Measurements from ENCODE around the gene TMEM86A.

TMEM86A gene

DNA sequence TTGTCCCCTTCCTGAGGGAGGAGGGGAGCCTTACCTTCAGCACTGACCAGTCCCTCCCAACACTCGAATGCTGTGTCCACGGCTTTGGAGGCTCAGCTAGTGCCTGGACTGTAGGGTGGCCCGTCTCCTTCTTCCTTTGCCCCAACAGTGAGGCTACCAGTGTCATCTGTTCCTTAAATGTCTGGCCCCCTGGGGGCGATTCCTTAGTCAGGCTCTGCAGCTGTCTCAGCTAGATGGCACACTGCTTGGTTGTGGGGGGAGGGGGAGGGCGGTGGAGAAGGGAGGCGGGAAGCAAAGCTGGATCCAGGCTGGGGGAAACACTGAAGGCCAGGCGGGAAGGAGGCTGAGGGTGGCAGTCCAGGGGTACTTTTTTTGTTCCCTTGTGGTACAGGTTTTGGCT lies 27.5 kb downstream of the TMEM86A start, which contains the start of gene IGSF22:
IGSF22 (minus strand) TSS at position 149 of the 400 bp plus-strand sequence. CDS start 1,952 bp downstream, outside the sequence.
- DNase-seq (ENCODE audit: low spot score) = no peak

DNA sequence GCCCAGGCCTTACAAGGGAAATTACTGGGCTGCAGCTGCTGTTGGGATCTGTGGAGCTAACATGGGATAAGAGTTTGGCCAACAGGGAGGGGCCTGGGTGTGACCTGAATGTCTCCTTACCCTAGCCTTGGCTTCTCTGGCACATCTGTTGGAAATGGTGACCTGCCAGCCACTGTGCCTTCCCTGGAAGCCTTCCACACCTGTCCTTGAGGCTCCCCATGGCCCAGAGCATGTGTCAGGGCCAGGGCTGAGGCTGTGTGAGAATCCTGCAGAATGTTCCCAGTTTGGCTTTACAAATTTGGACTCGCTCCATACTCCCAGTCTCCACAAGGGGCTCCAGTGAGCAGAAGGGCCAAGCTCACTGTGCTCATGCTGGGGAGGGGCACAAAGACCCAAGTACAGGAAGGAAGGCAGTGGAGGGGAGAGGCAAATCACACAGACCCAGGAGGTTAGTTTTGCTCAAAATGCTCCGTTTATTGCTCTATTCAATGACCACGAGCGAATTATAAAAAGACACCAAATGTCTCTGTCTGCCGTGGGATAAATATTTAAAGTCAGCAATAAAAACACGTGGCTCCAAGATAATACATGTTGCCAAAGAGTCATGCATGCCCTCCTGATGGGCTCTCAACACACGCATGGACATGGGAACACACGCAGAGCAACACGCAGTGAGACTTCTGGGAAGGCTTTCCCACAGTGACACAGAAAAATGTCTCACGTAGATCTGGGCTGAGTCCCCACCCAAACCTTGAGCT lies 29.1 kb downstream of the TMEM86A start:
- peak; percentile 62 for DNase-seq (ENCODE audit: low spot score)

DNA sequence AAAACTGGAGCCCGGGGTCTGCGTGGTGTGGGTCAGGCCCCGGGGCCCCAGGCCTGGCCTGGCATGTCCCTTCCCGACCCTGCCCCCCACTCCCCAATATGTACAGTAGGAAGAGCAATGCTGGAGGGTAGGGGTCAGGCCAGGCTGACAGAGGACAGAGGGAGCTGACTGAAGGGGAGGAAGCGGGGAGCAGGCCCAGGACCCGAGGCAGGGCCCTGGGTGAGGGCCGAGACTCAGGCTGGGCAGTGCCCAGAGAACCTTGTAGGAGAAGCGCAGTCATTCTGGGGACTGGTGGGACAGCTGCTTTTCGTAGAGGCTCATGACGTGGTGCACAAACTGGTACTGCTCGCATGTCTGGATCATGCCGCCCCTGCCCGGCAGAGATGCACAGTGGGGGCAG lies 30.1 kb downstream of the TMEM86A start:
- no peak for DNase-seq (ENCODE audit: low spot score)

DNA sequence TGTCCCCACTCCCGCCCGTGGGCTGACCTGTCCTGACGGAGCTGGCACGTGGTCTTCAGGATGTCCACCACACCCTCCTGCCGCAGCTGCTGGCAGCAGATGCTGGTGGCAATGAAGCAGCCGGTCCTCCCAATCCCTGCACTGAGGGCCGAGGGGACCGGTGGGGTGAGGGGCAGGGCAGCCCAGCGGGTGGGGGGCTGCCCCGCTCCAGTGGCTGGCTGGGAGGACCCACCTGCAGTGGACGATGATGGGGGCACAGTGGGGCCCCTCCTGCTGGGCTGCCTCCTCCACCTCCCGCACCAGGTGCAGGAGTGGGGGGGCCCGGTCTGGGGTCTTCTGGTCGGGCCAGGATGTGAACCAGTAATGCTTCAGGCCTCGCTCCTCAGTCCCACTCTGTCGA lies 30.8 kb downstream of the TMEM86A start:
- no peak for DNase-seq (ENCODE audit: low spot score)

DNA sequence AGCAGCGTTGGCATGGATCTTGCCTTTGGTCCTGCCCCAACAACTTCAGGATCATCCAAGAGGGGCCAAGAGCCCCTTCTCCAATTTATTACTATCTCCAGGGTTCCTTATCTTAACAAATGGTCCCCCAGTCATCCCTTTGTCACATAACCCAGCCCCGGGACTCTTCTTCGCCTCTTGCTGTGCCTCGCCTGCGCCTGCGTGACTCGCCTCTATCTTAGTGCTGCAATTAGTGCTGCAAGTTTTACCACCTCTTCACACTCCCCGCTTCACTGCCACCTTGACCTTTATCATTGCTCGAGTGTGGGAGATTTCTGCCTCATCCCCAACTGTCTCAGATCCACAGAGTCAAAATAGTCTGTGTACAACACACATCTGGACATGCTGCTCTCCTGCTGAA lies 31.4 kb downstream of the TMEM86A start:
- DNase-seq (ENCODE audit: low spot score) = no peak

DNA sequence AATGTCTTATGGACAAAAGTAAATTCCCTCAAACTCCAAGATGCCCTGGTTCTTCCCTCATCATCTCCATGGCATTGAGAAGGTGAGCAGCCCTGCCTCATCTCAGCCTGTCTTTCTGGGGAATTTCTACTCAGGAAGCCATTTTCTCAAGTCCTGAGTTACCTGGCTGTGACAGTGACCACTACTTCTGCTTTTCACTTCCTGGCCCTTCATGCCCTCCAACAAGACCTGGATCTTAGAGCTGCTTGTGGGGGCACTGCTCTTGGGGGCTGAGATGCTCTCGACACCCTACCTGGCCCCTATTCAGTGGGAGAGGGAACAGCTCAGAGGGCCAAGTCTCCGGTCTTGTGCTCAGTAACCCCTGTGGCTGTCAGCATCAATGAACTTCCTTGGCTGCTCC lies 32.9 kb downstream of the TMEM86A start:
- no peak for DNase-seq (ENCODE audit: low spot score)

DNA sequence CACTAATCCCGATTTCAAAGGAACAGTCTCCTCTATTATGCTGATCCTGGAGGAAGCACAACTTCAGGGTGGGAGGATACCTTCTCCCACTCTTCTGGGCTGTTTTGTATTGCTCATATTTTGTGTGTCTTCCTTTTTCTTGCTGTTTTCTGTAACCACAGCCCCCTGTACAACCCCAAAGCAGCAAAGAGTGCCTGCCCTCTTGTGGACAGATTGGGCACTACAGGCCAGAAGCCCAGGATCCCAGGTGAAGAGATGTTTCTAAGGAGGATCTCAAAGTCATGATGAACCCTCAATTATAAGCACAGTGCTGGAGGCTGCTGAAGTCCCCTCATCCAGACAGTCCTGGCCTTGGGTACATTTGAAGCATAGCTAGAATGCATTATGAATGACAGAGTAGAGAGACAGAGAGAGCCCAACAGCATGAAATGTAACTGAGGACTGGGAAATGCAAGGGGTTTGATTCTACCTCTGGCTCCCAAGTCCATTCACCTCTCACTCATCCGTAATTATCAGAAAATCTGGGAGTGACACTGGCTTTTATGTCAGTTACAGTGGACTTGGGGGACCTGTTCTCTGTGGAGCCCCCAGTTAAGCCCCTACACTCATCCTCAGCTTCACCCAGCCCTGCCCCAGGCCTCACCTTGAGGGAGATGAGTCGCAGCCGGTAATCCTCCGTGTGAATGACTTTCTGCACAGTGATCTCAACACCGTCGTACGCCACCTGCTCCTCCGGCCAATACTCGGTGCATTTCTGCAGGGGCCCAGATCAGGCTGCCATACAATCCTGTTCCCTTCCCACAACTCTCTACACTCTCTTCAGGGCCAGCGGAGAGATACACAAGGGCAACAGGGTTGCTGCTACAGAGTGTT lies 33.6 kb downstream of the TMEM86A start:
- peak; percentile 74 for DNase-seq (ENCODE audit: low spot score)

DNA sequence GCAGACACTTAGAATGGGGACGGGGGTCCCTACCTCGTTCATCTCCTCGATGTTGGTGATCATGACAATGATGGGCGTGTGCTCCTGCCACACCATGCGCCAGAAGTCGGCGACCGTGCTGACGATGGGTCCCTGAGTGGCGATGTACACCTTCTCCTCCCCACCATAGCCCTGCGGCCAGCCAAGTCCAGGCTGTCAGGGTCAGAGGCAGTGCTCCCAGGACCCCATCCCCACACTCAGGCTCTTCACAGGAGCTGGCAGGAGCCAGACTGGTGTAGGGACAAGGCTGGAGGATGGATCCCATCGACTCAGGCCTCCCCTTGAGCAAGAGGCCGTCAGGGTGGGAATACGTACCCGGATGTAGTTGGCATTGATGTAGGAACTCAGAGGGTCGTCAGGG lies 34.6 kb downstream of the TMEM86A start:
- DNase-seq (ENCODE audit: low spot score) = no peak

DNA sequence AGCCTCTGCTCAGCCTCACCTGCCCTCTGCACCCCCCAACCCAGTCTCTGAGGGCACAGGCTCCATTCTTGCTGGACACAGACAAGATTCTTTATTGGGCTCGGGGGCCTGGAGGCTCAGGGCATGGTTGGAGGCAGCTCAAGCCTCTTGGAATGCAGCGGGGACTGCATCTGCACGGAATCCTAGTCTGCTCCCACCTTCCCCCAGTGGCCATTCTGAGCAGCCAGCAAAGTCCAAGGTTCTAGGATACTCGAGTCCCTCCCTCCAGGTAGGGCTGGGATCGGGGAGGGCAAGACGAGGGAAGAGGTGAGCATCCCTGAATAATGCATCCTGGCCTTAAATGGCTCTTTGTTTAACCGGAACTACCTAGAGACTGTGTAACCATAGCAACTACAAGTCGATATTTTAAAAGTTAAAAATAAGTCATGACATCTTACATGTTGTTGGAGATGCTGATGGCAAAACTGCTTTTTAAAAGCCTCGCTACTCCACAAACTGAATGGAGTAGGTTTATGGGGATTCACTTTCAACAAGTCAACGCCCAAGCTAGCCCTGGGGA lies 38.1 kb downstream of the TMEM86A start:
- peak; percentile 25 for DNase-seq (ENCODE audit: low spot score)

DNA sequence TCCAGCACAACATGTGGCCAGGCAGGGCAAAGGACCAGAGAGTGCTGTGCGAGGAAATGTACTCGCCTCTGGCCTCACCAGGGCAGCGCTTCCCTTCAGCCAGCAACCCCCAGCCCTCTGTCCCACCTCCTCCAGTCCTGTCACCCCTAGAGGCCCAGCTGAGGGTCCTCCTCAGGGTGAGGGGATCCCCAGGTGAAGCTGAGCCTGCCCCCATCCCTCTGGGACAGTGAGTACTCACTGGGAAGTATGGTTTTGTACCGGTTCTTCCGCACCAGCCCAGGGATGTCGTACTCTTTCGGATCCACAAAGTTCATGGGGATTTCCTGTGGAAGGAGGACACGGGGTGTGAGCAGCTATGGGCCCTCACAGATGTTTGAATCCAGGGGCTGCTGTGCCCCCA lies 39.1 kb downstream of the TMEM86A start:
- DNase-seq (ENCODE audit: low spot score) = no peak

DNA sequence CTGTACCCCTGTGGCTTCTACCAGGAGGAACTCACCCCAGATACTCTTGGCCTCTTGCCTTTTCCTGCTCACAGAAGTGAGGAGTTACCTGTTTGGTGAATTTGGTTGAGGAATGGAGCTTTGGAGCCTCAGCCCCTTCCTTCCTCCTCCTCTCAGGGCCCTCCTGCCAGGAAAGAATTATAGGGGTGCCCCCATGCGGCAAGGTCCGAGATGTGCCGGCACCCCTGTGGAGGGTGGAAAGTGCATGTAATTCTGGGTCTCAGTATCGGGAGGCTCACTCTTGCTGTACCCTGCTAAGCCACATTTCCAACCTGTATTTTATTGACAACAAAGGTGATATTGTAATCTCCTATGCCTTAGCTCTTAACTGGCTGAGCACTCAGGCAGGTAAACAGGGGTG lies 41.1 kb downstream of the TMEM86A start:
- DNase-seq (ENCODE audit: low spot score) = no peak

DNA sequence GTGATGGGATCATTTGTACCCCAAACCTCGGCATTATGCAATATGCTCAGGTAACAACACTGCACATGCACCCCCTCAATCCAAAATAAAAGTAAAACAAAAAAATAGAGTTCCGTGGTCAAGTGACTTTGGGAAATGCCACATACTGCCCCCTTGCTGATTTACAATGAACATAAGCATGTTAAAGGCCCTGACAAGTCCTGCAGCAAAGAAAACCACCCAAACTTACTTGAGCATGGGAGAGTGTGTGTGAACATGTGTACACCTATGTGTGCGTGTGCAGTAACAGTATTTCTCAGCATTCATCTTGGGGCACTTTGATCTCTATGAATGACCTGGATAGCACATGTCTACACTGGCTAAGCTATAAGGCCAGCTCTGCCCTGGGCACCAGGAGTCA lies 43.2 kb downstream of the TMEM86A start:
- no peak for DNase-seq (ENCODE audit: low spot score)

DNA sequence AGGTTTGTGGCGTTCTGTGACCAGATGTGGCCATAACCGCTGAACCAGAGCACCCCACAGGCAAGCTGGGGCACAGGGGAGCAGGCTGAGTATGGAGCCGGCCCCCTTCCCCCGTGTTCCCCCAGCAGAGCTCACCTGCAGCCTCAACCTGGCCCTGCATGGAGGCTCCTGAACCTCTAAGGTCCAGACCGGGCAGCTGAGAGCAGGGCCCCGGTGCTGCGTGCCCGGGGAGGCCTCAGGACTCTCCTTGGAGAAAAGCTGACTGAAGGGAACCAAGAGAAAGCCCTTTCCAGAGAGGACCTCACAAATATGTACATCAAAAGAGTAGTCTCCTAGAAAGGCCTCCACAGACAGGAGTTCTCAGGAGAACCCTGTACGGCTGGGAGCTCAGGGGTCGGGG lies 44.8 kb downstream of the TMEM86A start:
- DNase-seq (ENCODE audit: low spot score) = no peak

DNA sequence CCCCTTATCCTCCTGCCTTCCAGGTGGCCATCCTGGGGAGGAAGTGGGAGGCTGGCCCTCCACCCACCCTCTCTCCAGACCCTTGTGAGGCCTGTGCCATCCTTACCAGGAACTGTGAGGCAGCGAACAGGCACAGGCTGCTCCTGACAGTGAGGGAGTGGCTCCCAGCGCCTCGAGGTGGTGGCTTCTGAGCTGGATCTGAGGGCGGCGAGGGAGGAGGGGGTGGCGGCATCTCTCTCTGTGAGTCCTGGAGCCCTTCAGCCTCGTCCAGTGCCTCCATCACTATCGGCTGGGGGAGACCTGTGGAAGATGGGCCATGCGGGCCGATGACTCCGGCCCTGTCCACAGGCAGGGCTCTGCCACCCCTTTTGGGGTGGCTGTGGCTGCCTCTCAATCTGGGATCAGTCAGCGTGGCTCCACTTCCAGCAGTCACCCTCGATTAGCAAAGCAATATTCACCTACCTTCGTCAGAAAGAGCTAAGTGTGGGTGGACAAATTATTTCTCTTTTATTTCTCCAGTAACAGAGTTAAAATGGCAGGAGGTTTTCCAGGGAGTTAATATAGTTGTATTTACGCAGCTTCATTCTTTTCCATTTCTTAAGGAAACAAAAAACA lies 45.4 kb downstream of the TMEM86A start:
- DNase-seq (ENCODE audit: low spot score) = no peak

DNA sequence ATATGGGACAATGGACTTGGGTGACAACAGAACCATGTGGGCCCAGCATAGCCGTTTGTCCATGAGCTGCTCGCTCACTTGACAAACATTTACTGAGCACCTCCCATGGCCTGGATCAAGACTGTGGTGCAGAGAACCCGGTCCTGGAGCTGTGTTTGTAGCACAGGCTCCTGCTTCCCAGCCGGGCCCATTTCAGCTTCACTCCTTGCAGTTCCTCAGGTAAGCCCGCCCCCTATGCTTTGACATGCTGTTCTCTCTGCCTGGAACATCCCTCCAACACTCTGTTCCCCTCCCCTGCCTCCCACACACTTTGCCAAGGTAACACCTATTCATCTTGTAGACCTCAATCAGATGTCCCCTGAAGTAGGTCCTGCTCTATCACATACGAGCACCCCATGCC lies 46.7 kb downstream of the TMEM86A start:
- DNase-seq (ENCODE audit: low spot score) = no peak

DNA sequence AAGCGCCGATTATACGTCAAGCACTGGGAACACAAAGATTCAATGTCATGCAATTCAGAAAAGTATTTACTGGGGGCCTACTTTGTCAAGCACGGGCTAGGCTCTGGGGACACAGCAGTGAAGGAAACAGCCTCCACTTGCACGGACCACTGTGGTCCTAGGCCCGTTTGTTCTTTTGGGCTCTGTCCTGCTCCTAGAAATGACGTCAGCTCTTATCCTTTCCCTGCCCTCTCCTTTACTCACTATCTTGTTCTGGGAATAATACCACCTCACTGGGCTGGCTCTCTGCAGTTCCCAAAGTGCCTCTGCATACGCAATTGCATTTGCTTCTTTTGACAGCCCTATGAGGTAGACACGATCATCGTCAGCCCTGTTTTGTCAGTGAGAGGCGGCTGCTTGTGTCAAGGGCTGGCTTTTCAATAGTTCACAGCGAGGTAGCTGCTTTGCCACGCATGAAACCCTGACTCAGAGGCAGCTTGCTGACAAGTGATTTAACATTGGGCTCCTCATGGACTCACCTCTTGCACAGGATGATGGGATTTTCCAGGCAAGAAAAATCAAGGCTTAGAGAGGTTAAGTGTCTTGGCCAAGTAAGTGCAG lies 50.3 kb downstream of the TMEM86A start:
- DNase-seq (ENCODE audit: low spot score) = no peak

DNA sequence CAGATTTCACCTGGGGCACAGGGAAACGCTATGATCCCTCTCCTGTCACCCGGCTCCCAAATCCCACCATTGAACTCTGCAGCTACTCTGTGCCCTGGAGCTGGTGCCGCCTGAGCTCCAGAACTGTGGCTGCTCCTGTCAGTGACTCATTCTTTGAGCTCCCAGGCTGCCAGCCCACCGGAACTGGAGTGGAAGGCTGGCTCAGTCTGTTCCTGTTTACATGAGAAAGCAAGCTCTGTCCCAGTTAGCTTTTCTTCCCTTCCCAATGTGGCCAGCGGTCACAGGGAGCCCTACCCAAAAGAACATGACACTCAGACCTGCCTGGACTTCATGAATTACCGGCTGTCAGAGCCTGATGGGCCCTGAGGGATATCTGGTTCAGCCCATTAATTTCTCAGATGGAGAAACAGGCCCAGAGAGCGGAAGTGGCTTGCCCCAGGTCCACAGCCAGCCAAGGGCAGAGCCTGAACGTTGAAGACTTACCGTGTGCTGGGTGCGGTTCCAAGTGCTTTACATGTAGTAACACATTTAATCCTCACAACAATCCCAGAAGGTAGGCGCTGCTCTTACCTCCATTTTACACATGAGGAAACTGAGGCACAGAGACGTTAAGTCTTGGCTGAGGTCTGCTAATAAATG lies 51.2 kb downstream of the TMEM86A start:
- DNase-seq (ENCODE audit: low spot score) = no peak

DNA sequence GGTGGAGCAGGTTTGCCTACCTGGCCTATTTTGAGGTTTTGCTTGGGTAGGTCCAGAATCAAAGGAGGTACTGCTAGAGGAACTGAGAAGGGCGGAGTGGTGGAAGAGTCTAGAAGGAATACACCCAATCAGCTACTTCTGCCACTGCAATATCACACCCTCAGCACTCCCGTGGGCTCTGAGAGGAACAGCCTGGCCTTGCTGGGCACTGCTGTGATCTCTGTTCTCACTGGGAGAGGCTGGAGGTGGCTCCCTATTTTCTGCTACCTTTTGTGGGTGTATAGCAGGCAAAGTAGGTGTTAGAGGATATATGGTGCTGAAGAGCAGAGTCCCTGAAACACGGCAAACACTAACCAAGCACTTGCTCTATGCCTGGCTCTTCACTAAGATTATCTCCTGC lies 52.4 kb downstream of the TMEM86A start:
- DNase-seq (ENCODE audit: low spot score) = no peak

DNA sequence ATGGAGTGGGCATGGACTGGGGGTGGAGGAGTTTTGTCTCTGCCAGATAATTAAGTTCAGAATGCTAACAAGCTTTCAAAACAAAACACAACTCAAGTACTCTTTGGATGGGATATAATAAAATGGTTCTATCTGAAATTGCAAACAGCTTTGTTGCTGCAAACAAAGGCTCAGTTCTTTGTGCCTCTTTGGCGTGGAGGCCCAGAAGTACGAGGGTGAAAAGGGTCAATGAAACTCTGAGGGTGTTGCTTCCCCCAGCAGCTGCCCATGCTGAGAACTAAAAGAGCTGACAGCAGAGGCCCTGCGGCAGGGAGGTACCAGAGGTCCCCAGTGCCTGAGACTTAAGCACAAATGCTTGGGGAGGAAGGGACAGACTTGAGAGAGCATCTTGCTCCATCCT lies 53.9 kb downstream of the TMEM86A start:
- no peak for DNase-seq (ENCODE audit: low spot score)

DNA sequence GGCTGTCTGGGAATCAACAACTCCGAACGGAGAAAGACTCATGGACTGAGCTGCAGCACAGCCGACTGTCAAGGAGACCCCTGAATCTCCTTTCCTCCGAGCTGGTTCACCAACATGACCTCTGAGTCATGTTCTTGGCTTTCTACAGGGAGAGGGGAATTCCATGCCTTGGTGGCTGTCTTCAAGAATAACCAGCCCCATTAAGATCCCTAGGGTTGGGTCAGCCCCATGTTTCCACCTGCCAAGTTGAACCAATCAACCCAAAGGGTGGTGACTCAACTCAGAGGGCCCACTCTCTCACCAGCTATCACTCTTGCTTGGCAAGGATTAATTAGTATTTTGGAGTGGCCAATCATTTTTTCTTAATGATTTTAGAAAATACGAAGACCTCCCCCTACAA lies 55.7 kb downstream of the TMEM86A start:
- no peak for DNase-seq (ENCODE audit: low spot score)
